Thyroid gland (tissue), 4 donors: Measurements from ENCODE around the gene HSPB7.

Source experiments
- CTCF ChIP-seq, 6 experiments: fragments of 200-600 bp in 3 of 6; fragments of 450-650 bp in 3 of 6; sonication (generic) in 3 of 6; IDR thresholded peaks; one replicate each; pipeline ENCODE4 v1.5.1; 2016 to 2019; ENCODE audit warnings: antibody characterized with exemption in 6 of 6, mild to moderate bottlenecking in 2 of 6, inconsistent platforms in 1 of 6, moderate library complexity in 1 of 6
- POLR2A ChIP-seq, 2 donors: fragments of 450-650 bp; IDR thresholded peaks; one replicate each; pipeline ENCODE4 v1.6.1; 2017; ENCODE audit warnings: antibody characterized with exemption in 2 of 2, mild to moderate bottlenecking in 2 of 2, moderate library complexity in 1 of 2

GRCh38 chr1:16009678-16010077 is 8.2 kb downstream of the HSPB7 start:
- TF ChIP-seq CTCF (IDR thresholded peaks at IDR 0.05) (no peak), POLR2A (IDR thresholded peaks at IDR 0.05) (no peak)
